NCI-H146 treated with DMSO at 0.1 percent for 48 hours (cell line): Measurements from ENCODE around the gene CDH24.

Experiments
- DNase-seq: peaks from one replicate; lab custom pipeline; 2025; ENCODE audit not compliant: unreplicated experiment; lab: John Stamatoyannopoulos, UW

CDH24 gene

GRCh38 chr14:23091294-23092225 is 34.2 kb upstream of the CDH24 start:
- no peak for DNase-seq

DNA sequence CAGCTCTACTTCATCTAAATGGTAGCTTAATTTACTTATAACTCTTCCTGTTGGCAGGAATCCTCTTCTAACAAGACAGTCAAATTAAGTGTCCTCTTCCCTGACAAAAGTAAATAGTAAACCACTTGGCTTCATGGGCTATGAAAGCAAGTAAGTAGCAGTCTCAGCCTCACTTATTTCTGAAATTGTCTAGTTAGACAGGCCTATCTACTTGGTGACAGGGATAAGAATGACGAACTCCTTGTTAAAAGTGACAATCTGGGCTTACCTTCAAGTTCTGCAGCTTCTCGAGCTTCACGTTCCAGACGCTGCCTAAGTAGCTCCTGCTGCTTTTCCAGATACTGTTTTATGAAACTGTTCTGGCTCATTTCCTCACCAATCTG is 32.9 kb upstream of the CDH24 start:
- DNase-seq: no peak

DNA sequence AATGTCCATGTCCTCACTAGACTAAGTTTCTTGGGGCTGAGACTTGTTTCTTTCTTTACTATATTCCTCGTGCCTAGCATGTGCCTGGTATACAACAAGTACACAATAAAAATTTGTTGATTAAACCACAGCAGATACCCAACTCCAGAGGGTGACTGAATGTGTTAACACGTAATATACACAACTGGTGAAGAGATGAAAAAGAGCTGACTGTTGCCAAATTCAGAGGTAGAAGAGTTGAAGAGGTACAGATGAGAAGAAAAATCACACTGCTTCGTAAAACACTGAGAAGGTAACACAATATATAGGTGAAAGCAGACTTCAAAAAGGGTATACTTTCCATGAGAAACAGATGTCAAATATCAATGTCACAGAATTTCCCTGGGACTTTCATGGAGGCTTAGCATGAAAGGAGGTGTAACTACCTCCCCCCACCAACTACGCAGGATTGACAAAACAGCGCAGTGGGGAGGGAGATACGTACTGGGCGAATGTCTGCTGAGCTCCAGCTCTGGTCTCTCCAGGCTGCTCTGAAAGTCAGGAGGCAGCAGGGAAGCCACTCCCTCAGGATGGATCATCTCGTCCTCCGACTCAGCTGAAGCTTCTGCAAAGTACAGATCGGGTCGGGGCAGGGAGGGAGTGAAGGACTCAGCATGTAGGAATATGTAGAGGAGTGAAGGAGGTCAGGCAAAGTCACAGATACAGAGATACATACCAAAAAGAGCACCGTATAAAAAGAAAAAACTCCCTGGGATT is 32.4 kb upstream of the CDH24 start:
- DNase-seq: no peak

DNA sequence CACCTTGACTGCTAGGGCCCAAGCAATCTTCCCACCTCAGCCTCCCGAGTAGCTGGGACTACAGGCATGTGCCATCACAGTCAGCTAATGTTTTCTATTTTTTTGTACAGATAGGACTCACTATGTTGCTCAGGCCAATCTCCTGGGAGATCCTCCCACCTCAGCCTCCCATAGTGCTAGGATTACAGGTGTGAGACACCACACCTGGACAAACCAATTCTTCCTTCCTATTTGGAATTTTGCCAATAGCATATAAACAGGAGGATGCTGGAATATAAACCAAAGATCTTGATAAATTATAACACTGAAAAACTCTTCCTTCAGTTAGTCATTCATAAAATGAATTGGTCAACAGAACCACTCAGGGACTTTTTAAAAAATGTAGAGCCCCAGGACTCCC is 29.2 kb upstream of the CDH24 start:
- DNase-seq: no peak

DNA sequence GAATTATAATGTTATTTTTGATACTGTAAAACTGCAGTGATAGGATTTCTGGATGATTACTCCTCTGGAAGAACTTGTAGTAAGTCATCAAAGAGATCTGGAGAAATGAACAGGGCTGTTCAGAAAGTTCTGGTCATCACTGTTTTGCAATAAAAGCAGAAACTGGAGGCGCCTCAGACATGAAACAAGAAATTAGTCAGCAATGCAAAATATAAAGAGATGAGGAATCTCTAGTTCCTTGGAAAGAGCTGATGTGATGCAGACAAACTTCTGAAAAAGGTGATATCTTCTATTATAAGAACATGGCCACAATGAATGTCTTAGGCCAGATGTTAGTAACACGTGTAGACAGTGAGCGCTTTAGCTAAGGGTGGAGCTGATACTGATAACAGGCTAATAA is 28.1 kb upstream of the CDH24 start:
- no peak for DNase-seq

GRCh38 chr14:23080474-23080873 is 23.2 kb upstream of the CDH24 start:
- no peak for DNase-seq

DNA sequence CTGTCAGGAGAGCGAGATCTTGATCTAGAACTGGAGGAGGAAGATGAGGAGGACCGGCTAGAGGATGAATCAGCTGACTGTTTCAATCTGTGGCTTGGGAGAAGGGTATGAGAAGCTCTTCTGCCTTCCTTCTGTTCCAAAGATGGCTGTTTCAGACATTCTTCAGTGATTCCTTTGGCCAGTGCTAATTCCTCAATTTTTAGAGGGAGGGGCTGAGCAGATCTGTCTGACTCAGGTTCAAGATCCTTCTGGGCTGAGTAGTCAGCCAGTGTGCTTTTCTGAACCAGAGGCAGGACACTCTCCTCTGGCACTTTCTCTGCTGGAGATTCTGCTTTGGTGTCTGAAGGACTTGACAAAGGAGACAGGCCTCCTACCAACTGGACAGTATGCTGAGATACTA is 22.4 kb upstream of the CDH24 start:
- no peak for DNase-seq

- DNase-seq: no peak
Measured at GRCh38 chr14:23078692-23079116, 21.4 kb upstream of the CDH24 start.

DNA sequence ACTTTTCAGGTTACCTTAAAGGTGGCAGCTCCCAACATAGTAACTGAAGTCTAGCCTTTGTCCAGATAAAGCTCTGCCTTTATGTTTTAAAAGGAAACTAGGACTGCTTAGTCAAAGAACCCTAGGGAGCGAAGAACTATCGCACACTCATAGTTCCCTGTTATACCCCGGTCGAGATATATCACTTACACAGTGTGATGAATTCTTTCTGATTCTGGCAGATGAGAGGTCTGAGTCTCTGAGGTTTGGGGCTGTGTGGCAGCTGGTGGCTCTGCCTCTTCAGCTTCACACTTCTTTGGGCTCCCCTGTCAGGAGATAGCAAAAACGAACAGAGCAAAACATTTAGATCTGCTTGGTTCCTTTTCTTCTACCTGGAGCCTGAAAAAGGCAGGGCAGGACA is 20.6 kb upstream of the CDH24 start:
- DNase-seq: no peak

DNA sequence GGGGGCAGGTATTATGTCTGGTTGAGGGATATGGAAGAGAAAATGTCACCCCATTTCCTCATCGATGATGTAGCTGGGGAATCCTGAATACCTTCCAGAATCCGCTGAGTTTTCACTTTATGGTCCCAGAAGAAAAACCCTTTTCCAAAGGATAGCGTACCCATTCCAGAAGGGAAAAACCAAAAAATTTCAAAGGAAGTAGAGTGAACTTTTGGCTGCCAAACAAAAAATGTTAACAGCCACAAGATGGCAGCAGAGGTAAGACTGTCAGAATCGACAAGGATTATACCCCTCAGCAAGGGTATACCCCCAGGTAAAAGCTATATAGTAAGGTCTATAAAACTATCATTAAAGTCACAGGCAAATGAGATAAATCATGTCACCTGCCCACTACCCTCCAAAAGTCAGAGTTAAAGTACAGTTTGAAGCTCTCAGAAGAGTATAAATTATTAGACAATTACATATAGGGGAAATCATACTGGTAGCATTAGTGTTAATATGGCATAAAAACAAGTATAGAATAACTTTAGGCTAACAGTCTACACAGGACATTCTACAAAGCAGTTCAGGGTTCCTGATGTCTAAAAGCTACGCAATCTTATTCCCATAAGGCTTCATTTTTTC is 19.6 kb upstream of the CDH24 start:
- DNase-seq: no peak

DNA sequence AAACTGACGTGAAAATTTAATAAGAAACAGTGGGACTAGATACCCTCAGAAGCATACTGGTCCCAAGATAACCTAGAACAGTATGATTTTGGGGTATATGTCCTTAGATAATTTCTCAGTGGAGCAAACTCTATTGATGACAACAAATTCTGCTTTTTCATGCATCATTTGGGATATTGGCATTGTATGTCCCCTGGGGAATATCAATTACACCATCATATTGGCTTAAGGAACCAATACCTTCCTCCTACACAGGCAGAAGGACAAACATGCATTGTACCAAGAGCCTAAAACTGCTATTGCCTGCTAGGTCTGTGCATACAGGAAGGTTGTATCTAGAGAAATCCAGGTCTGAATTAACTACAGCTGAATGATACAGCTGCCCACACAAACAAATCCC is 17.6 kb upstream of the CDH24 start:
- DNase-seq: no peak

- DNase-seq: no peak
Measured at GRCh38 chr14:23071921-23072539, 14.7 kb upstream of the CDH24 start.

- DNase-seq: no peak
Measured at GRCh38 chr14:23071244-23071920, 14.1 kb upstream of the CDH24 start.

DNA sequence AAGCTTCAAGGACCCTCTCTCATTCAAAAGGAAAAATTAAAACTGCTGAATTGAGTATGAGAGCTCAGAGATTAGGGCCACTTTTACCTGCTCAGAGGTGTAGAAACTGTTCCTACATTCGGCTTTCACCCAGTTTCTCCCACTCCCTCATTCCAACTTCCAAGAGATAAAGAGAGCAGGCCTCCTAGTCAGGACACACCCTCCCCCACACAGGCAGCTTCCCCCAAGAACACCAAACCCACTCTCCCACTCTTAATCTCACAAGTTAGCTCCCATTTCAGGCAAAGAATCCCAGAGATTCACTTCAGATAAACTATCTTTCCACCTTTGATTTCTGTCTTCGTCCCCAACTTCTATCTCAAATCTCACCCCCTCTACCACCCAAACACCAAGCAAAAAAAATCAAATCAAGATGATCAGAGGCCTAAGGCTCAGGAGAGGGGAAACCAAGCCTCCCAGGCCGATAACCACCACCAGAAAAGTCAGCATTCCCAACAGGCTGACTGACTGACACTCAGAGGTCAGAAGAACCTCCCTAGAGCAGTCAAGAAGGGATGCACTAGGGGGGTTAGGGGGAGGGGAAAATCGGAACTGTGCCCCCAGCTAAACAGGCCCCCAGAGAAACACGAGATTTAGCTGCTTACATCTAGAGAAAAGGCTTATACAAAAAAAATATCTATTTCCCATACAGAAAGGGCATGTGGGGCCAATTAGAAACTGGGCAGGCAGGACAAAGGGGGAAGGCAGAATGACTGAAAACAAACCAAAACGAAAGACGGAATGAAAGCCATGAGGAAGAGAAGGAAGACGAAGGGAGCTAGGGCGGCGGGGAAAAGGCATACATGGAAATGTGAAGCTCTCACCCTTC is 13.2 kb upstream of the CDH24 start:
- DNase-seq: no peak

DNA sequence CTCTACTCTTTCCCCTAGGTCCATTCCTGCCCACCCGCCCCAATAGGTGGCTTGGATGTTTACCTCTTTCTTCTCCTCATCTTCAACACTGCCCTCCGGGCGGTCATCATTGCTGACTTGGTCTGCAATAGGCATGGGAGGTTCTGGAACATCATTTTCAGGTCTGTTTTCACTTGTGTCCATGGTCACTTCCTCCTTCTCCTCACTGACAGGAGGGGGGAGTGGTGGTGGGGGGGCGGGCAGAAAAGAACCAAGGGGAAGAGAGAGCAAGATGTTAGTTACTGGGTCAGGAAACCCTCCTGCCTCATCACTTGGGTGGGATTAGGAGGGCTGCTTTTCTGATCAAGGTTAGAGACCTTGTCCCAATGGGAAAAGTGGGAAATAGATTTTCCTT is 12.1 kb upstream of the CDH24 start:
- no peak for DNase-seq

GRCh38 chr14:23068789-23069412 is 11.6 kb upstream of the CDH24 start:
- no peak for DNase-seq

GRCh38 chr14:23067847-23068788 is 10.8 kb upstream of the CDH24 start:
- no peak for DNase-seq
